GM12865 (cell line): ENCODE data around the gene SERPINC1.
"Not testable (repeated sequence)": the region's sequence is repeated elsewhere in the genome, so short reads cannot be mapped to it uniquely, and the experiment has no call there.

Source experiments
- DNase-seq: peaks from one replicate; pipeline ENCODE4 v3.0.0; 2010; ENCODE audit warnings: low read depth
- H3K4me3 ChIP-seq: 2 replicates; pipeline ENCODE4 v1.5.1; 2011; ENCODE audit warnings: mild to moderate bottlenecking, low read depth, low read length, control low read depth
- CTCF ChIP-seq: IDR thresholded peaks from 2 replicates; pipeline ENCODE4 v1.5.1; 2011; ENCODE audit warnings: low read length, control low read depth, low read depth, inconsistent platforms; ENCODE audit not compliant: insufficient read depth; ENCODE audit errors: missing control alignments

The SERPINC1 gene

DNA sequence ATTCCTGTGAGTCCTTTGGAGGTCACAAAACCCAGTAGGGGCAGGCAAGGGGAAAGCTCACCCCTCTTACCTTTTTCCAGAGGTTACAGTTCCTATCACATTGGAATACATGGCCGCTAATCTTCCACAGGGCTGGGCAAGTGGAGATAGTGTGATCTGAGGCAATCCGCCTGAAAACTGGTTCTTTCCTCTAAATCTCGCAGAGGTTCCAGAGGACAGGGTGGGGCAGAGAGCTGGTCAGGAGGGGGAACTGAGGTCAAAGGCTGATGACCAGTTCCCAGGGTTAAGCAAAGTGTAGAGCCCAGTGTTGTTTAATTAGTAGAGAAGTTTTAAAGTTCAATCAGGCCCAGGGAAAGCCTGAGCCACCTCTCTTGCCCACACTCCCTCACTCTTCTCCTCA is at the start of gene SERPINC1:
Gene SERPINC1, minus strand, starts transcription at position 179 of the 400 bp plus-strand sequence. Its CDS starts 68 bp downstream, at position 111.
- no peak for TF ChIP-seq CTCF
- no peak within 1 kb of the TSS for H3K4me3 ChIP-seq
- no peak for DNase-seq

DNA sequence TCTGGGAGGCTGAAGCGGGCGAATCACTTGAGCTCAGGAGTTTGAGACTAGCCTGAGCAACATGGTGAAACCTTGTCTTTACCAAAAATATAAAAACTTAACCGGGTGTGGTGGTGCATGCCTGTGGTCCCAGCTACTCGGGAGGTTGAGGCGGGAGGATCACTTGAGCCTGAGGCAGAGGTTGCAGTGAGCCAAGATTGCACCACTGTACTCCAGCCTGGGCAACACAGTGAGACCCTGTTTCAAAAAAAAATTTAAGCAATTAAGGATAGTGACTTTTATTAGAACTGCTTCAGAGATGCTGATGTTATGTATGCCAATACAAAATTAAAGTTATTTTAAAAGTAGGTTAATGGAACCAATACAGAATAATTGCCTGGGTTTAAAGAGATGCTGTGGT is 48.8 kb upstream of the SERPINC1 start:
- DNase-seq, H3K4me3 ChIP-seq: not testable (repeated sequence)

GRCh38 chr1:173963477-173963876 is 46.4 kb upstream of the SERPINC1 start:
- TF ChIP-seq CTCF, result no peak
- DNase-seq, result no peak
- no peak overlapping the region for H3K4me3 ChIP-seq

GRCh38 chr1:173960625-173961024 is 43.5 kb upstream of the SERPINC1 start:
- DNase-seq, result no peak
- TF ChIP-seq CTCF, result no peak

DNA sequence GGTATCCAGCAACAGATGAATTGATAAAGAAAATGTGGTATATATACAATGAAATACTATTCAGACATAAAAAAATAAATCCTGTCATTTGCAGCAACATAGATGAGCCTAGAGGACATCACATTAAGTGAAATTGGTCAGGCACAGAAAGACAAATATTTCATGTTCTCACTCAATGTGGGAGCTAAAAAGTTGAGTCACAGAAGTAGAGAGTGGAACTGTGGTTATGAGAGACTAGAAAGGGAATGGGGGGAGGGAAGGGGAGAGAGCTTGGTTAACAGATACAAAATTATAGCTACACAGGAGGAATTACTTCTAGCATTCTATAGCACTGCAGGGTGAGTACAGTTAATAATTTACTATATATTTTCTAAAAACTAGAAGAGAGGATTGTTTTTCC is 37.1 kb upstream of the SERPINC1 start:
- TF ChIP-seq CTCF, result no peak
- DNase-seq, result no peak
- H3K4me3 ChIP-seq, result no peak overlapping the region

More at GRCh38 chr1:173960625-173961024, 43.5 kb upstream of the SERPINC1 start:
- no peak overlapping the region for H3K4me3 ChIP-seq

DNA sequence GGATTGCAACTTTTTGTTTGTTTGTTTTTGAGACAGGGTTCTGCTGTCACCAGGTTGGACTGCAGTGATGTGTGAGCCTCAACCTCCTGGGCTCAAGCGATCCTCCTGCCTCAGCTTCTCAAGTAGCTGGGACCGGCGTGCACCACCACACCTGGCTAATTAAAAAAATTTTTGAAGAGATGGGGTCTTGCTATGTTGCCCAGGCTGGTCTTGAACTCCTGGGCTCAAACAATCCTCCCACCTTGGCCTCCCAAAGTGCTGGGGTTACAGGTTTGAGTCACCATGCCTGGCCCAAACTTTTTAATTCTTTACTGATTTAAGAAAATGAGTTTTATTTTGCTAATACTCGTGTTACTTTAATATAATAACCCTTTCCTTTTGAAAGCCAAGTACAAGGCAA is 31.5 kb upstream of the SERPINC1 start:
- DNase-seq, result no peak
- H3K4me3 ChIP-seq, result no peak overlapping the region
- no peak for TF ChIP-seq CTCF

DNA sequence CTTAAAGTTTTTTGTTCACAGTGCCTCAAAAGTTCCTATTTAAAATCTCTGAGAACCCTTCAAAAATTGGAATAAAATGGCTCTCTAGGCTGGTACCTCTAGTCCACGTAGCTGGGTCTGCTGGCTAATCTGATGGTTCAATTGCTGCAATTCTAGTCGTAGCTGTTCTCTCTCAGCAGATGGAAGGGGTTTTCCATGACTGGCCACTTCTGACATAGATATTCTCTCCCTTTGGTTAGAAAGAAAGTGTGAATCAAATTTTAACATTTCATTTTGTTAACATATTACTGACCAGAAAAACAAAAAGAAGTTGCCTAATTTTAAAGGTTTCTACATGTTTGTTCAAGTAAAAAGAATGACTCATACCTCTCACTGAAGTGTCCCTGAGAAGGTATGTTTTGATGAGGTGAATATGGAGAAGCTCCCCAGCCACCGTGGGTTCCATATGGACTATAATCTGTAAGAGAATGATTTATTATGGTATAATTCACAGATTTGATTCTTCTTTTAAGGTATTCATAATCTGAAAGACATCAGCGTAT is 29.3 kb upstream of the SERPINC1 start:
- TF ChIP-seq CTCF, result no peak

More for the DNA sequence above, 29.3 kb upstream of the SERPINC1 start:
- peak; percentile 18 for DNase-seq
- H3K4me3 ChIP-seq, result no peak overlapping the region
